Panc1 (cell line): Measurements from ENCODE around the gene NYAP2. TPM values are rescaled to one million over a fixed set of nuclear protein-coding genes. Genes with fewer than 3 reads are reported as not detected.

Experiments used
- ATAC-seq: fragments of 200-7000 bp; cut with Tn5 transposase; 2 replicates; pipeline ENCODE4 v1.9.1; 2020; ENCODE audit warnings: mild to moderate bottlenecking, moderate library complexity
- BruUV-seq: library from RNA; stranded (reverse); fragments of 400-500 nt; replicated peaks from 2 replicates; lab custom pipeline; 2021; lab: Mats Ljungman, UMichigan
- CTCF ChIA-PET: fragments of 300-600 bp; sonication (Branson Sonifier 250); formaldehyde crosslinking; loops from one replicate; lab custom pipeline; 2022; ENCODE audit warnings: antibody characterized with exemption; lab: Charles Lee
- POLR2A ChIA-PET: fragments of 300-600 bp; sonication (Branson Sonifier 250); formaldehyde crosslinking; loops from one replicate; lab custom pipeline; 2022; ENCODE audit warnings: antibody characterized with exemption; lab: Charles Lee
- DNase-seq: peaks from one replicate; pipeline ENCODE4 v3.0.0-alpha.2; 2010; ENCODE audit warnings: low read depth, low spot score
- H3K27ac ChIP-seq: 2 replicates; pipeline ENCODE4 v1.5.1; 2011; ENCODE audit warnings: mild to moderate bottlenecking, low read length, inconsistent platforms
- H3K27me3 ChIP-seq: fragments of 200-500 bp; sonication (Bioruptor generic); 2 replicates; pipeline ENCODE4 v1.6.0; 2014; ENCODE audit warnings: low read length, inconsistent platforms; ENCODE audit not compliant: control insufficient read depth, insufficient read depth
- H3K36me3 ChIP-seq: fragments of 200-500 bp; sonication (Bioruptor generic); 2 replicates; pipeline ENCODE4 v1.5.1; 2014; ENCODE audit warnings: inconsistent platforms, mild to moderate bottlenecking, low read length, moderate library complexity; ENCODE audit not compliant: control insufficient read depth, insufficient read depth
- H3K4me1 ChIP-seq: 2 replicates; pipeline ENCODE4 v1.5.1; 2011; ENCODE audit warnings: inconsistent platforms, mild to moderate bottlenecking, low read length, moderate library complexity; ENCODE audit not compliant: control insufficient read depth, insufficient read depth
- H3K4me3 ChIP-seq, 2 experiments: 2 replicates each; pipeline ENCODE4 v1.5.1; 2011 to 2012; ENCODE audit warnings: low read depth in 2 of 2, low read length in 2 of 2, mild to moderate bottlenecking in 2 of 2, inconsistent platforms in 1 of 2, moderate library complexity in 1 of 2
- H3K9me3 ChIP-seq: fragments of 200-500 bp; sonication (Bioruptor generic); 2 replicates; pipeline ENCODE4 v1.5.1; 2014; ENCODE audit warnings: low read depth, mild to moderate bottlenecking, inconsistent platforms, low read length, moderate library complexity; ENCODE audit not compliant: control insufficient read depth, insufficient read depth
- POLR2AphosphoS5 ChIP-seq: IDR thresholded peaks from 2 replicates; pipeline ENCODE4 v1.6.1; 2012; ENCODE audit warnings: mild to moderate bottlenecking, low read depth, low read length, moderate library complexity
- SIN3A ChIP-seq: IDR thresholded peaks from 2 replicates; pipeline ENCODE4 v1.6.1; 2012; ENCODE audit warnings: low read depth, mild to moderate bottlenecking, low read length, moderate library complexity, borderline replicate concordance; ENCODE audit not compliant: insufficient read depth
- TCF7L2 ChIP-seq: IDR thresholded peaks from 2 replicates; pipeline ENCODE4 v1.6.1; 2011; ENCODE audit warnings: mild to moderate bottlenecking, low read depth, low read length, inconsistent platforms
- in situ Hi-C: cut with HindIII; loops from 2 replicates; pipeline ENCODE4 v1.10.0; 2016; ENCODE audit warnings: low sequenced_read_pairs, low pct_unique_long_range_greater_than_20kb
- intact Hi-C: fragments of 100-400 bp; cut with micrococcal nuclease; formaldehyde crosslinking; loops from one replicate; pipeline ENCODE4 v1.10.0; 2022; ENCODE audit not compliant: unreplicated experiment
- total RNA-seq: library from RNA; stranded (reverse); gene quantifications from one replicate; pipeline ENCODE4 v1.2.1, GENCODE V29; 2021; ENCODE audit not compliant: unreplicated experiment
- TF ChIP-seq, protein P1 (sequence below), 2 experiments: IDR thresholded peaks; 2 replicates each; pipeline ENCODE4 v1.6.1; 2011 to 2012; ENCODE audit warnings: low read depth in 2 of 2, control low read depth in 1 of 2, low read length in 1 of 2, mild to moderate bottlenecking in 1 of 2, moderate library complexity in 1 of 2; ENCODE audit not compliant: insufficient read depth in 1 of 2
- TF ChIP-seq, protein P2 (sequence below): fragments of 450-650 bp; IDR thresholded peaks from 2 replicates; pipeline ENCODE4 v1.5.1; 2017; ENCODE audit warnings: mild to moderate bottlenecking

NYAP2 gene
- total RNA-seq, 1 experiment from 2014 or later: not detected

DNA sequence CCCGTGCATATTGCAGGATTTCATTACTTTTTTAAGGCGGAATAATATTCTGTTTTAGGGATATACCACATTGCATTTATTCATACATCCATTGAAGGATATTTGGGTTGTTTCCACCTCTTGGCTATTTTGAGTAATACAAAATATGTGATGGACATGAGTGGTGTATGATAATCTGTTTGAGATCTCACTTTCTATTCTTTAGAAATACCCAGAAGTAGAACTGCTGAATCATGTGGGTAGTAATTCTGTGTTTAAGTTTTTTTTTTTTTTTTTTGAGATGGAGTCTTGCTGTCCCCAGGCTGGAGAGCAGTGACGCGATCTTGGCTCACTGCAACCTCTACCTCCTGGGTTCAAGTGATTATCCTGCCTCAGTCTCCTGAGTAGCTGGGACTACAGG, 201.4 kb downstream of the NYAP2 start:
- Histone ChIP-seq H3K27ac (no peak overlapping the region), H3K4me3 (no peak overlapping the region), H3K4me1 (no peaks in the 10 kb centered on the region), H3K9me3 (no peaks in the 10 kb centered on the region), H3K36me3 (no peaks in the 10 kb centered on the region; the same call in 1 of the 2 replicates), H3K27me3 (no peaks in the 10 kb centered on the region)
- DNase-seq: no peak
- intact Hi-C loops (no loop called here), in situ Hi-C loops (no loop called here)
- no peak for ATAC-seq
- ChIA-PET POLR2A (no interaction called here), CTCF (no interaction called here)
- BruUV-seq: no TSS peak
- TF ChIP-seq, protein P1, sequence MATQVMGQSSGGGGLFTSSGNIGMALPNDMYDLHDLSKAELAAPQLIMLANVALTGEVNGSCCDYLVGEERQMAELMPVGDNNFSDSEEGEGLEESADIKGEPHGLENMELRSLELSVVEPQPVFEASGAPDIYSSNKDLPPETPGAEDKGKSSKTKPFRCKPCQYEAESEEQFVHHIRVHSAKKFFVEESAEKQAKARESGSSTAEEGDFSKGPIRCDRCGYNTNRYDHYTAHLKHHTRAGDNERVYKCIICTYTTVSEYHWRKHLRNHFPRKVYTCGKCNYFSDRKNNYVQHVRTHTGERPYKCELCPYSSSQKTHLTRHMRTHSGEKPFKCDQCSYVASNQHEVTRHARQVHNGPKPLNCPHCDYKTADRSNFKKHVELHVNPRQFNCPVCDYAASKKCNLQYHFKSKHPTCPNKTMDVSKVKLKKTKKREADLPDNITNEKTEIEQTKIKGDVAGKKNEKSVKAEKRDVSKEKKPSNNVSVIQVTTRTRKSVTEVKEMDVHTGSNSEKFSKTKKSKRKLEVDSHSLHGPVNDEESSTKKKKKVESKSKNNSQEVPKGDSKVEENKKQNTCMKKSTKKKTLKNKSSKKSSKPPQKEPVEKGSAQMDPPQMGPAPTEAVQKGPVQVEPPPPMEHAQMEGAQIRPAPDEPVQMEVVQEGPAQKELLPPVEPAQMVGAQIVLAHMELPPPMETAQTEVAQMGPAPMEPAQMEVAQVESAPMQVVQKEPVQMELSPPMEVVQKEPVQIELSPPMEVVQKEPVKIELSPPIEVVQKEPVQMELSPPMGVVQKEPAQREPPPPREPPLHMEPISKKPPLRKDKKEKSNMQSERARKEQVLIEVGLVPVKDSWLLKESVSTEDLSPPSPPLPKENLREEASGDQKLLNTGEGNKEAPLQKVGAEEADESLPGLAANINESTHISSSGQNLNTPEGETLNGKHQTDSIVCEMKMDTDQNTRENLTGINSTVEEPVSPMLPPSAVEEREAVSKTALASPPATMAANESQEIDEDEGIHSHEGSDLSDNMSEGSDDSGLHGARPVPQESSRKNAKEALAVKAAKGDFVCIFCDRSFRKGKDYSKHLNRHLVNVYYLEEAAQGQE (IDR thresholded peaks at IDR 0.05; ENCODE audit: insufficient read depth in 1 of 2, low read depth in 2 of 2, low read length in 1 of 2): no peak
- no peak for TF ChIP-seq POLR2AphosphoS5
- TF ChIP-seq TCF7L2: no peak
- no peak for TF ChIP-seq SIN3A
- TF ChIP-seq, protein P2, sequence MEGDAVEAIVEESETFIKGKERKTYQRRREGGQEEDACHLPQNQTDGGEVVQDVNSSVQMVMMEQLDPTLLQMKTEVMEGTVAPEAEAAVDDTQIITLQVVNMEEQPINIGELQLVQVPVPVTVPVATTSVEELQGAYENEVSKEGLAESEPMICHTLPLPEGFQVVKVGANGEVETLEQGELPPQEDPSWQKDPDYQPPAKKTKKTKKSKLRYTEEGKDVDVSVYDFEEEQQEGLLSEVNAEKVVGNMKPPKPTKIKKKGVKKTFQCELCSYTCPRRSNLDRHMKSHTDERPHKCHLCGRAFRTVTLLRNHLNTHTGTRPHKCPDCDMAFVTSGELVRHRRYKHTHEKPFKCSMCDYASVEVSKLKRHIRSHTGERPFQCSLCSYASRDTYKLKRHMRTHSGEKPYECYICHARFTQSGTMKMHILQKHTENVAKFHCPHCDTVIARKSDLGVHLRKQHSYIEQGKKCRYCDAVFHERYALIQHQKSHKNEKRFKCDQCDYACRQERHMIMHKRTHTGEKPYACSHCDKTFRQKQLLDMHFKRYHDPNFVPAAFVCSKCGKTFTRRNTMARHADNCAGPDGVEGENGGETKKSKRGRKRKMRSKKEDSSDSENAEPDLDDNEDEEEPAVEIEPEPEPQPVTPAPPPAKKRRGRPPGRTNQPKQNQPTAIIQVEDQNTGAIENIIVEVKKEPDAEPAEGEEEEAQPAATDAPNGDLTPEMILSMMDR: no peak

DNA sequence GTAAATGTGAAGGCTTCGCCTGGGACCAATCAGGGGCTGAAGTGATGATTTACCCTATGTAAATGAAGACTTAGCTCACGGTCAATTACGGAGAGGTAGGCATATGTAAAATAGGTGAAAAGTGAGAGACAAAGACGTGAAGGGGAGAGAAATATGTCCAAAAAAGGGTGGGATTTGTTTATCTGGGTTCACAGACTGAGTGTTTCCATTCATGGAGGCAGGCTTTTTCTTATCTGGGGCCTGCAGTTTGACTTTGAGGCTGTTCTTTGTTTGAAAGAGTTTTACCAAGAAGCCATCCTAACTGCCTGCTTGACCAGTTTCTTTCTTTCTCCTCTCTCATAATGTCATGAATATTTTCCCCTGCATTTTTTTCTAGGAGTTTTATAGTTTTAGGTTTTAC, 202.7 kb downstream of the NYAP2 start:
- no peaks in the 10 kb centered on the region for H3K27me3 ChIP-seq
- POLR2A ChIA-PET: no interaction called here
- H3K4me1 ChIP-seq: no peaks in the 10 kb centered on the region
- in situ Hi-C loops: no loop called here
- CTCF ChIA-PET: no interaction called here
- H3K4me3 ChIP-seq: no peak overlapping the region
- intact Hi-C loops: no loop called here
- TF ChIP-seq POLR2AphosphoS5: no peak
- TF ChIP-seq, protein P2: no peak
- TF ChIP-seq SIN3A: no peak
- TF ChIP-seq TCF7L2: no peak
- TF ChIP-seq, protein P1 (IDR thresholded peaks at IDR 0.05; ENCODE audit: insufficient read depth in 1 of 2, low read depth in 2 of 2, low read length in 1 of 2): no peak
- BruUV-seq: no TSS peak
- H3K27ac ChIP-seq: no peak overlapping the region
- H3K9me3 ChIP-seq: no peaks in the 10 kb centered on the region
- DNase-seq (no peak), ATAC-seq (no peak)
- no peaks in the 10 kb centered on the region; the same call in 1 of the 2 replicates for H3K36me3 ChIP-seq
